Lower leg skin (tissue), 4 donors: ENCODE data around the gene TRMT1. TPM values are rescaled to one million over a fixed set of nuclear protein-coding genes. Genes with fewer than 3 reads are reported as not detected.

ENCODE experiments used
- DNase-seq, 2 donors: peaks; one replicate each; pipeline ENCODE4 v3.0.0-alpha.2; 2019; ENCODE audit warnings: low spot score in 2 of 2
- H3K4me3 ChIP-seq: fragments of 200-600 bp; sonication (generic); 2 replicates; pipeline ENCODE4 v1.5.1; 2017; ENCODE audit warnings: mild to moderate bottlenecking, low read depth; ENCODE audit not compliant: poor library complexity, severe bottlenecking
- POLR2A ChIP-seq, 2 donors: fragments of 450-650 bp; IDR thresholded peaks; one replicate each; pipeline ENCODE4 v1.6.1; 2016 to 2017; ENCODE audit warnings: antibody characterized with exemption in 2 of 2, mild to moderate bottlenecking in 1 of 2, moderate library complexity in 1 of 2
- WGBS, 2 donors: methylation state at CpG; one replicate each; pipeline ENCODE4 v1.1.5; 2018; 5-methylcytosine and 5-hydroxymethylcytosine counted together
- intact Hi-C: fragments of 100-400 bp; cut with DNase I; formaldehyde crosslinking; loops from one replicate; pipeline ENCODE4 v1.15.0; 2023; ENCODE audit warnings: low total_unique reads
- total RNA-seq, 4 donors: library from RNA; depleted of rRNA; stranded (reverse); fragments of >200 nt; gene quantifications; one replicate each; pipeline ENCODE4 v1.1.0, GENCODE V29; 2016
- TF ChIP-seq, protein P1 (sequence below), 3 donors: fragments of 450-650 bp; IDR thresholded peaks; one replicate each; pipeline ENCODE4 v1.5.1; 2016; ENCODE audit warnings: antibody characterized with exemption in 3 of 3, mild to moderate bottlenecking in 3 of 3, moderate library complexity in 2 of 3

TRMT1 gene
- total RNA-seq, 4 donors from 2014 or later = 17.7 to 60.4 (median 32.7) TPM

DNA sequence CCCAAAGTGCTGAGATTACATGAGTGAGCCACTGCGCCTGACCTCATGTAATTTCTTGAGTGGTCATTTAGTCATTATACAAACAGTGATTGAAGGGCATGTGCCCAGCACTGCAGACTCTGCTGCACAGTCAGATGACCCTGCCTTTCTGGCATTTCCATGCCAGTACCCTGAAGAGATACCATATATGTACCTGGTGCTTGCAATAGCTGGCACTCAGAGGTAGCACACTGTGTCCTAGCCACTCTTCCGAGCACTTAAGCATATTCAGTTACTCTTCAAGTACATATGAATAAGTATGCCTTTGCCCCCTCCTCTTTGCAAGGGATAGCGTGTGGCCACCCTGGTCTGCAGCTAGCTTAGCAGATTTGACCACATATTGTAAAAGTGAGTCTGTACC, 18.1 kb upstream of the TRMT1 start:
- no peak overlapping the region for H3K4me3 ChIP-seq
- intact Hi-C loops = no loop called here
- WGBS, 2 donors = 98% methylated on average over 3 of the region's 3 CpGs
- no peak for DNase-seq
- no peak for TF ChIP-seq POLR2A (IDR thresholded peaks at IDR 0.05)
- TF ChIP-seq, protein P1, sequence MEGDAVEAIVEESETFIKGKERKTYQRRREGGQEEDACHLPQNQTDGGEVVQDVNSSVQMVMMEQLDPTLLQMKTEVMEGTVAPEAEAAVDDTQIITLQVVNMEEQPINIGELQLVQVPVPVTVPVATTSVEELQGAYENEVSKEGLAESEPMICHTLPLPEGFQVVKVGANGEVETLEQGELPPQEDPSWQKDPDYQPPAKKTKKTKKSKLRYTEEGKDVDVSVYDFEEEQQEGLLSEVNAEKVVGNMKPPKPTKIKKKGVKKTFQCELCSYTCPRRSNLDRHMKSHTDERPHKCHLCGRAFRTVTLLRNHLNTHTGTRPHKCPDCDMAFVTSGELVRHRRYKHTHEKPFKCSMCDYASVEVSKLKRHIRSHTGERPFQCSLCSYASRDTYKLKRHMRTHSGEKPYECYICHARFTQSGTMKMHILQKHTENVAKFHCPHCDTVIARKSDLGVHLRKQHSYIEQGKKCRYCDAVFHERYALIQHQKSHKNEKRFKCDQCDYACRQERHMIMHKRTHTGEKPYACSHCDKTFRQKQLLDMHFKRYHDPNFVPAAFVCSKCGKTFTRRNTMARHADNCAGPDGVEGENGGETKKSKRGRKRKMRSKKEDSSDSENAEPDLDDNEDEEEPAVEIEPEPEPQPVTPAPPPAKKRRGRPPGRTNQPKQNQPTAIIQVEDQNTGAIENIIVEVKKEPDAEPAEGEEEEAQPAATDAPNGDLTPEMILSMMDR (IDR thresholded peaks at IDR 0.05) = no peak

DNA sequence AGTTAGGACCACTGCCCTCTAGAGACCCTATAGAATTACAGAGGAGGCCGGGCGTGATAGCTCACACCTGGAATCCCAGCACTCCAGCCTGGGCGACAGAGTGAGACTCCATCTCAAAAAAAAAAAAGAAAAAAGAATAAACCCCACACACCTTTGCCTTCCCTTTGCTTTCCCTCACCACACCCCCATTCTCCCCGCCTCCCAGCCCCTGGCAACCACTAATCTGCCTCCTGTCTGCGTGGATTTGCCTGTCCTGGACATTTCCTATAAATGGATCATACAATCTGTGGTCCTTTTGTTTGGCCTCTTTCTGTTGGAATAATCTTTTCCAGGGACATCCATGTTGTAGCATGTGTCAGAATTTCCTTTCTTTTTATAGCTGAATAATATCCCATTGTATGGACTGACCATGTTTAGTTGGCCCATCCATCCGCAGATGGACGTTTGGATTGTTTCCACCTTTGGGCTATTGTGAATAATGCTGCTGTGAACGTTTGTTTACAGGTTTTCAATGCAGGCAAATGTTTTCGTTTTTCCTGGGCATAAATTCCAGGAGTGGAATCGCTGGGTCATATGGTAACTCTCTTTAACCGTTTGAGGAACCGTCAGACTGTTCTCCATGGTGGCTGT, 16.8 kb upstream of the TRMT1 start:
- DNase-seq = no peak
- TF ChIP-seq POLR2A (IDR thresholded peaks at IDR 0.05) = no peak
- TF ChIP-seq, protein P1 (IDR thresholded peaks at IDR 0.05) = no peak

GRCh38 chr19:13132471-13133180, 16.1 kb upstream of the TRMT1 start:
- no peak for DNase-seq
- WGBS, 2 donors = 68 to 74% methylated on average over 8 of the region's 8 CpGs
- intact Hi-C loops = no loop called here
- H3K4me3 ChIP-seq = no peak overlapping the region
- TF ChIP-seq, protein P1 (IDR thresholded peaks at IDR 0.05) = no peak
- TF ChIP-seq POLR2A (IDR thresholded peaks at IDR 0.05) = no peak

More for the DNA sequence above, 16.8 kb upstream of the TRMT1 start:
- WGBS, 2 donors = 69 to 74% methylated on average over 12 of the region's 12 CpGs
- intact Hi-C loops = no loop called here
- no peak overlapping the region for H3K4me3 ChIP-seq

GRCh38 chr19:13130886-13131490, 14.4 kb upstream of the TRMT1 start:
- TF ChIP-seq, protein P1 (IDR thresholded peaks at IDR 0.05) = no peak
- TF ChIP-seq POLR2A (IDR thresholded peaks at IDR 0.05) = no peak
- intact Hi-C loops = no loop called here
- no peak overlapping the region for H3K4me3 ChIP-seq
- DNase-seq = no peak
- 87 to 88% methylated on average over 3 of the region's 3 CpGs for WGBS, 2 donors

DNA sequence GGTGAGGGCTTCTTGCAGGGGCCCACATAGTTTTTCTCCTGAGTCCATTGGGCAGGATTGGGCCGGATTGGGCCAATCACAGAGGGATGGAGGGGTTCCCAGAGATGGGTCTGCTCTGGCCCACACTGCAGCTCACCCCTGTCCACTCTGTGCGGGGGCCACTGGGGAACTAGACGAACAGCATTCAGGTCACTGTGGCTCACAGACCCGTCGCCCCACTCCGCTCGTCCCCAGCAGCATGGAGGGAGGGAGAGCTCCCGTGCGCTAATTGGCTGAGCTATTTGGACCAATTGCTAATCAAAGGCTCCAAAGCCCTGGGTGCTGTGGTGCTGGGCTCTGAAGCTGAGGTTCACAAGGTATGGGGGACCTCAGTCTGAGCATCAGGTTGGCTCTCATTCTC, 12.8 kb upstream of the TRMT1 start:
- DNase-seq = no peak
- 93 to 95% methylated on average over 9 of the region's 9 CpGs for WGBS, 2 donors
- TF ChIP-seq, protein P1 (IDR thresholded peaks at IDR 0.05) = no peak
- no peak for TF ChIP-seq POLR2A (IDR thresholded peaks at IDR 0.05)
- H3K4me3 ChIP-seq = no peak overlapping the region
- intact Hi-C loops = no loop called here
